Adrenal gland (tissue), 5 donors: ENCODE measurements around the gene AQP2.

Experiments
- CTCF ChIP-seq, 6 experiments: fragments of 450-650 bp in 4 of 6; fragments of 200-600 bp in 2 of 6; sonication (generic) in 1 of 6; IDR thresholded peaks; 1 replicate in 5 of 6; 2 replicates in 1 of 6; pipeline versions ENCODE4 v1.5.1 to v1.8.0; 2016 to 2021; ENCODE audit warnings: antibody characterized with exemption in 6 of 6, mild to moderate bottlenecking in 2 of 6, moderate library complexity in 1 of 6
- POLR2A ChIP-seq, 2 donors: fragments of 450-650 bp; IDR thresholded peaks; one replicate each; pipeline ENCODE4 v1.6.1; 2017; ENCODE audit warnings: antibody characterized with exemption in 2 of 2, mild to moderate bottlenecking in 2 of 2, moderate library complexity in 1 of 2
- donor health status: DM: no; HTN: no; CAD: no.

- TF ChIP-seq CTCF (IDR thresholded peaks at IDR 0.05) (no peak), POLR2A (IDR thresholded peaks at IDR 0.05) (no peak)
Observed at GRCh38 chr12:49932533-49933130, 17.9 kb upstream of the AQP2 start.
